GM21786 (cell line): Measurements from ENCODE around the gene RTL1.
A peak's percentile ranks its signal among the peaks of the same experiment; 100 is the strongest.

Experiments
- ATAC-seq: cut with Tn5 transposase; IDR thresholded peaks from one replicate; pipeline ENCODE4 v1.9.1; 2021; ENCODE audit not compliant: unreplicated experiment

RTL1 gene

GRCh38 chr14:100854435-100854834, 49.1 kb downstream of the RTL1 start:
- ATAC-seq: no peak

- no peak for ATAC-seq
These were observed 51.4 kb downstream of the RTL1 start for GRCh38 chr14:100851946-100852620.

GRCh38 chr14:100851586-100851916, 52.0 kb downstream of the RTL1 start:
- no peak for ATAC-seq

GRCh38 chr14:100850841-100851585, 52.5 kb downstream of the RTL1 start:
- ATAC-seq: peak; percentile 72

- ATAC-seq: no peak
These were observed 54.3 kb downstream of the RTL1 start for GRCh38 chr14:100849115-100849781.

GRCh38 chr14:100846309-100846859, 57.1 kb downstream of the RTL1 start:
- no peak for ATAC-seq

- ATAC-seq: no peak
These were observed 58.2 kb downstream of the RTL1 start for GRCh38 chr14:100845341-100845740.

GRCh38 chr14:100844846-100845245, 58.7 kb downstream of the RTL1 start:
- ATAC-seq: no peak

GRCh38 chr14:100844421-100844820, 59.1 kb downstream of the RTL1 start:
- ATAC-seq: no peak

GRCh38 chr14:100844082-100844408, 59.5 kb downstream of the RTL1 start:
- no peak for ATAC-seq

- ATAC-seq: no peak
These were observed 60.7 kb downstream of the RTL1 start for GRCh38 chr14:100842799-100843198.

- no peak for ATAC-seq
These were observed 61.6 kb downstream of the RTL1 start for GRCh38 chr14:100841761-100842403.

GRCh38 chr14:100841066-100841760, 62.3 kb downstream of the RTL1 start:
- no peak for ATAC-seq

- ATAC-seq: no peak
These were observed 63.0 kb downstream of the RTL1 start for GRCh38 chr14:100840286-100841065.

GRCh38 chr14:100839681-100840111, 63.8 kb downstream of the RTL1 start:
- ATAC-seq: no peak

GRCh38 chr14:100839315-100839585, 64.3 kb downstream of the RTL1 start:
- no peak for ATAC-seq

- ATAC-seq: no peak
These were observed 64.8 kb downstream of the RTL1 start for GRCh38 chr14:100838493-100839314.

- no peak for ATAC-seq
These were observed 65.6 kb downstream of the RTL1 start for GRCh38 chr14:100837805-100838350.
